H9 (cell line): ENCODE data around the gene GGT6. TPM values are rescaled to one million over a fixed set of nuclear protein-coding genes. Genes with fewer than 3 reads are reported as not detected.
A peak's percentile ranks its signal among the peaks of the same experiment; 100 is the strongest.

ENCODE experiments used
- DNase-seq: peaks from one replicate; pipeline ENCODE4 v3.0.0-alpha.2; 2017
- H2AFZ ChIP-seq: one replicate; pipeline ENCODE4 v1.6.1; 2013; ENCODE audit warnings: mild to moderate bottlenecking, low read length, control low read depth, moderate library complexity
- H2AK5ac ChIP-seq: 2 replicates; pipeline ENCODE4 v1.6.1; 2013; ENCODE audit warnings: low read length, control low read depth, mixed read lengths; ENCODE audit not compliant: insufficient read length
- H2BK120ac ChIP-seq: one replicate; pipeline ENCODE4 v1.6.1; 2013; ENCODE audit warnings: low read depth, mild to moderate bottlenecking, low read length, control low read depth, inconsistent platforms; ENCODE audit not compliant: poor library complexity, severe bottlenecking
- H2BK12ac ChIP-seq: 2 replicates; pipeline ENCODE4 v1.6.1; 2013; ENCODE audit warnings: low read length, control low read depth, mixed read lengths, low read depth; ENCODE audit not compliant: insufficient read length
- H2BK15ac ChIP-seq: 2 replicates; pipeline ENCODE4 v1.6.1; 2013; ENCODE audit warnings: low read depth, low read length, control low read depth
- H2BK20ac ChIP-seq: one replicate; pipeline ENCODE4 v1.6.1; 2013; ENCODE audit warnings: low read depth, mild to moderate bottlenecking, low read length, control low read depth, inconsistent platforms; ENCODE audit not compliant: poor library complexity, severe bottlenecking
- H2BK5ac ChIP-seq: 2 replicates; pipeline ENCODE4 v1.6.1; 2013; ENCODE audit warnings: low read length, control low read depth, mixed read lengths; ENCODE audit not compliant: insufficient read length
- H3K14ac ChIP-seq: 2 replicates; pipeline ENCODE4 v1.6.1; 2013; ENCODE audit warnings: low read length, control low read depth; ENCODE audit not compliant: insufficient read depth
- H3K18ac ChIP-seq: 2 replicates; pipeline ENCODE4 v1.6.1; 2013; ENCODE audit warnings: low read depth, mild to moderate bottlenecking, mixed read lengths, low read length, control low read depth; ENCODE audit not compliant: insufficient read length
- H3K23ac ChIP-seq: 2 replicates; pipeline ENCODE4 v1.6.1; 2013; ENCODE audit warnings: low read length, control low read depth, mixed read lengths, low read depth; ENCODE audit not compliant: insufficient read length
- H3K23me2 ChIP-seq: 2 replicates; pipeline ENCODE4 v1.6.1; 2013; ENCODE audit warnings: low read depth, mild to moderate bottlenecking, mixed read lengths, low read length, control low read depth; ENCODE audit not compliant: insufficient read length, poor library complexity, severe bottlenecking
- H3K27ac ChIP-seq: 2 replicates; pipeline ENCODE4 v1.5.1; 2013; ENCODE audit warnings: low read length, control low read depth, mixed read lengths, low read depth; ENCODE audit not compliant: insufficient read length
- H3K27me3 ChIP-seq: 2 replicates; pipeline ENCODE4 v1.6.1; 2013; ENCODE audit warnings: low read length, control low read depth, inconsistent platforms; ENCODE audit not compliant: insufficient read depth
- H3K4ac ChIP-seq: 2 replicates; pipeline ENCODE4 v1.6.1; 2013; ENCODE audit warnings: low read depth, mild to moderate bottlenecking, control low read depth, inconsistent platforms, low read length, moderate library complexity
- H3K4me1 ChIP-seq: 2 replicates; pipeline ENCODE4 v1.6.1; 2013; ENCODE audit warnings: low read length, control low read depth, inconsistent platforms; ENCODE audit not compliant: insufficient read depth
- H3K4me2 ChIP-seq: 2 replicates; pipeline ENCODE4 v1.6.1; 2013; ENCODE audit warnings: low read length, control low read depth, mixed read lengths; ENCODE audit not compliant: insufficient read length, insufficient read depth
- H3K56ac ChIP-seq: 2 replicates; pipeline ENCODE4 v1.6.1; 2013; ENCODE audit warnings: low read depth, mild to moderate bottlenecking, mixed read lengths, low read length, control low read depth; ENCODE audit not compliant: insufficient read length
- H3K79me1 ChIP-seq: 2 replicates; pipeline ENCODE4 v1.6.1; 2013; ENCODE audit warnings: low read depth, mild to moderate bottlenecking, moderate library complexity, low read length, control low read depth, inconsistent platforms; ENCODE audit not compliant: insufficient read depth, poor library complexity, severe bottlenecking
- H3K79me2 ChIP-seq: 2 replicates; pipeline ENCODE4 v1.6.1; 2013; ENCODE audit warnings: low read length, control low read depth, inconsistent platforms; ENCODE audit not compliant: insufficient read depth
- H3K9ac ChIP-seq: 2 replicates; pipeline ENCODE4 v1.6.1; 2013; ENCODE audit warnings: low read length, control low read depth, mixed read lengths; ENCODE audit not compliant: insufficient read length; ENCODE audit errors: extremely low read depth
- H3K9me3 ChIP-seq: one replicate; pipeline ENCODE4 v1.6.1; 2013; ENCODE audit warnings: low read depth, low read length, inconsistent platforms; ENCODE audit not compliant: control insufficient read depth
- H3T11ph ChIP-seq: one replicate; pipeline ENCODE4 v1.6.1; 2013; ENCODE audit warnings: mild to moderate bottlenecking, low read length, control low read depth, inconsistent platforms
- H4K20me1 ChIP-seq: one replicate; pipeline ENCODE4 v1.6.1; 2013; ENCODE audit not compliant: control insufficient read depth, insufficient read length, insufficient read depth
- H4K5ac ChIP-seq: 2 replicates; pipeline ENCODE4 v1.6.1; 2013; ENCODE audit warnings: low read depth, mild to moderate bottlenecking, mixed read lengths, low read length, control low read depth; ENCODE audit not compliant: insufficient read length
- H4K8ac ChIP-seq: replicated peaks from 2 replicates; pipeline ENCODE4 v1.6.1; 2013; ENCODE audit warnings: low read length, control low read depth, mixed read lengths, low read depth; ENCODE audit not compliant: insufficient read length
- H4K91ac ChIP-seq: 2 replicates; pipeline ENCODE4 v1.6.1; 2013; ENCODE audit warnings: low read depth, mild to moderate bottlenecking, moderate library complexity, mixed read lengths, low read length, control low read depth; ENCODE audit not compliant: insufficient read length
- H3K27ac Mint-ChIP-seq, 3 experiments: 2 replicates in 2 of 3; 3 replicates in 1 of 3; pipeline ENCODE4 v1.8.0; 2020 to 2021; ENCODE audit warnings: mixed read lengths in 3 of 3, mild to moderate bottlenecking in 1 of 3, moderate library complexity in 1 of 3
- H3K27me3 Mint-ChIP-seq: 2 replicates; pipeline ENCODE4 v1.8.0; 2021; ENCODE audit warnings: low read depth, mild to moderate bottlenecking, moderate library complexity, mixed read lengths
- H3K36me3 Mint-ChIP-seq, 3 experiments: 2 replicates in 2 of 3; 3 replicates in 1 of 3; pipeline ENCODE4 v1.8.0; 2020 to 2021; ENCODE audit warnings: low read depth in 3 of 3, mixed read lengths in 3 of 3; ENCODE audit not compliant: insufficient read depth in 1 of 3
- H3K4me1 Mint-ChIP-seq, 2 experiments: 2 replicates each; pipeline ENCODE4 v1.8.0; 2020; ENCODE audit warnings: mixed read lengths in 2 of 2
- H3K4me3 Mint-ChIP-seq, 2 experiments: 2 replicates in 1 of 2; 3 replicates in 1 of 2; pipeline ENCODE4 v1.8.0; 2020 to 2021; ENCODE audit warnings: mild to moderate bottlenecking in 2 of 2, mixed read lengths in 2 of 2, moderate library complexity in 1 of 2
- H3K9me3 Mint-ChIP-seq, 2 experiments: 2 replicates in 1 of 2; 3 replicates in 1 of 2; pipeline ENCODE4 v1.8.0; 2020; ENCODE audit warnings: mild to moderate bottlenecking in 2 of 2, mixed read lengths in 2 of 2, moderate library complexity in 1 of 2
- CTCF ChIP-seq: fragments of 200-600 bp; sonication (generic); conservative IDR thresholded peaks from 3 replicates; pipeline ENCODE4 v1.8.0; 2021; ENCODE audit warnings: antibody characterized with exemption, mild to moderate bottlenecking
- WGBS: extraction: QIAGEN DNeasy Blood & Tissue Kit; methylation state at CpG from one replicate; pipeline ENCODE4 v1.1.7; 2013; ENCODE audit warnings: missing lambda C conversion rate, low lambda C conversion rate, mixed read lengths; ENCODE audit not compliant: insufficient read length; ENCODE audit errors: extremely low coverage; 5-methylcytosine and 5-hydroxymethylcytosine counted together
- total RNA-seq: library from RNA; stranded (reverse); gene quantifications from 2 replicates; pipeline ENCODE4 v1.2.1, GENCODE V29; 2021

The GGT6 gene
- total RNA-seq, 1 experiment from 2014 or later: 0.17 TPM

DNA sequence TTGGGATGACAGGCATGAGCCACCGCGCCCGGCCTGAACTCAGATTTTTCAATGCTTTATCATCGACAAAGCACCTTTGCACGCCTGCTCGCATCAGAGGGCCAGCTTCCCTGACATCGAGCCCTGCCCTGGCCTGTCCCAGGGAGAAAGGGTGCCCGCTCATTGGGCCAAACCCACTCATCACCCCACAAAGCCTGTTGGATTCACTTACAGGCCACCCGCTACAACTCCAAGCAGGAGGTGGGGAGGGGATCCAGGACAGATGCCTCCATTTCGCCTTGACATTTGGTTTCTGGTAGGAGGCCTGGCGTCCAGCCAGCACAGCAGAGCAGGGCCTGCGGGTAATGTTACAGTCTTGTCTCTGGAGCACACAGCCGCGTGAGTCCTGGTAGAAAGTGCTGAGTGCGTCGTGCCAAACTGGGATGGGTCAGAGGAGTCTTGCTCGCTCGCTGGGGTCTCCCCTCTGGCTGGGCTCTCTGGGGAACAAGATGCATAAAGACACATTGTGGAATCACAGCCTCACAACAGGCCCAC is 43.8 kb upstream of the GGT6 start:
- Histone ChIP-seq H4K20me1 (no peaks in the 10 kb centered on the region), H2AFZ (no peak overlapping the region), H2BK12ac (no peak overlapping the region), H2AK5ac (no peak overlapping the region), H2BK20ac (no peak overlapping the region), H3K79me2 (no peaks in the 10 kb centered on the region), H3T11ph (no peak overlapping the region), H3K79me1 (no peaks in the 10 kb centered on the region), H2BK120ac (no peak overlapping the region), H3K27ac (no peak overlapping the region), H3K9me3 (no peaks in the 10 kb centered on the region), H3K14ac (no peak overlapping the region), H3K27me3 (no peaks in the 10 kb centered on the region), H3K18ac (no peak overlapping the region), H3K4ac (no peak overlapping the region), H2BK5ac (no peak overlapping the region), H3K23me2 (no peaks in the 10 kb centered on the region), H3K4me2 (no peak overlapping the region), H4K8ac (no peak overlapping the region), H4K91ac (no peak overlapping the region), H4K5ac (no peak overlapping the region), H3K4me1 (peaks cover 3% of the 10 kb centered on the region; the same call in 1 of the 2 replicates), H2BK15ac (no peak overlapping the region), H3K56ac (no peak overlapping the region), H3K23ac (no peak overlapping the region), H3K9ac (no peak overlapping the region)
- Mint-ChIP-seq H3K9me3 (no peaks in the 10 kb centered on the region; a peak in 1 of 5 replicates), H3K27me3 (peaks cover 7% of the 10 kb centered on the region), H3K36me3 (no peaks in the 10 kb centered on the region), H3K27ac (peak overlapping the region in 2 of 3 experiments; percentile 31 to 78; a peak in 3 of 7 replicates), H3K4me1 (peaks cover 31 to 49% of the 10 kb centered on the region in 2 experiments), H3K4me3 (no peak overlapping the region; a peak in 1 of 5 replicates)
- no CpG with 5 or more reads among the region's 18 CpGs for WGBS
- no peak for TF ChIP-seq CTCF
- DNase-seq: no peak
